Thymus (tissue), 11 donors: Measurements from ENCODE around the gene KRTAP2-3. TPM values are rescaled to one million over a fixed set of nuclear protein-coding genes. Genes with fewer than 3 reads are reported as not detected.
"Not testable (repeated sequence)": the region's sequence is repeated elsewhere in the genome, so short reads cannot be mapped to it uniquely, and the experiment has no call there.

Experiments
- DNase-seq, 9 donors: peaks; one replicate each; pipeline ENCODE4 v3.0.0-alpha.2; 2013; ENCODE audit warnings: low spot score in 9 of 9, low read depth in 6 of 9, missing footprints in 1 of 9
- H3K27ac ChIP-seq, 2 donors: one replicate each; pipeline ENCODE4 v1.5.1; 2013; ENCODE audit warnings: control low read depth in 1 of 2, low read depth in 1 of 2, low read length in 1 of 2, mild to moderate bottlenecking in 1 of 2, moderate library complexity in 1 of 2
- H3K27me3 ChIP-seq, 2 donors: one replicate each; pipeline ENCODE4 v1.5.1; 2013; ENCODE audit warnings: low read length in 1 of 2; ENCODE audit not compliant: control insufficient read depth in 2 of 2, insufficient read depth in 1 of 2
- H3K36me3 ChIP-seq, 2 donors: one replicate each; pipeline ENCODE4 v1.5.1; 2013; ENCODE audit warnings: low read length in 1 of 2, mild to moderate bottlenecking in 1 of 2, moderate library complexity in 1 of 2; ENCODE audit not compliant: control insufficient read depth in 2 of 2, insufficient read depth in 2 of 2
- H3K4me1 ChIP-seq, 2 donors: one replicate each; pipeline ENCODE4 v1.5.1; 2013; ENCODE audit warnings: low read length in 2 of 2; ENCODE audit not compliant: control insufficient read depth in 2 of 2, insufficient read depth in 2 of 2
- H3K4me3 ChIP-seq, 2 donors: one replicate each; pipeline ENCODE4 v1.5.1; 2013; ENCODE audit warnings: low read length in 2 of 2, control low read depth in 1 of 2, mild to moderate bottlenecking in 1 of 2
- H3K9me3 ChIP-seq, 2 donors: one replicate each; pipeline ENCODE4 v1.5.1; 2013; ENCODE audit warnings: low read length in 1 of 2, mild to moderate bottlenecking in 1 of 2; ENCODE audit not compliant: control insufficient read depth in 2 of 2, insufficient read depth in 1 of 2
- WGBS: extraction: QIAGEN DNeasy Blood & Tissue Kit; methylation state at CpG from one replicate; pipeline ENCODE4 v1.1.7; 2013; 5-methylcytosine and 5-hydroxymethylcytosine counted together
- polyA plus RNA-seq: library from polyadenylated mRNA; stranded (reverse); fragments of 200-250 nt; gene quantifications from one replicate; pipeline ENCODE4 v1.2.3, GENCODE V29; 2013
- total RNA-seq: library from RNA; stranded (reverse); fragments of 120-200 nt; gene quantifications from one replicate; pipeline ENCODE4 v1.2.4, GENCODE V29; 2013
- donor health status: healthy.

KRTAP2-3 gene
- total and polyA plus RNA-seq, 2 donors, result 0.18 TPM; not detected in 1

GRCh38 chr17:41071606-41072360 lies 11.9 kb upstream of the KRTAP2-3 start:
- Histone ChIP-seq H3K27me3 (no peaks in the 10 kb centered on the region), H3K4me3 (no peak overlapping the region), H3K9me3 (no peaks in the 10 kb centered on the region), H3K4me1 (no peaks in the 10 kb centered on the region), H3K27ac (no peak overlapping the region), H3K36me3 (no peaks in the 10 kb centered on the region)
- no peak for DNase-seq
- WGBS, result 97% methylated on average over 5 of the region's 5 CpGs

GRCh38 chr17:41069031-41069430 lies 9.1 kb upstream of the KRTAP2-3 start:
- no peak overlapping the region for H3K27ac ChIP-seq
- H3K4me1 ChIP-seq, result no peaks in the 10 kb centered on the region
- DNase-seq, result no peak
- no peaks in the 10 kb centered on the region for H3K9me3 ChIP-seq
- WGBS, result 64% methylated on average over 3 of the region's 3 CpGs
- H3K27me3 ChIP-seq, result no peaks in the 10 kb centered on the region
- no peak overlapping the region for H3K4me3 ChIP-seq
- H3K36me3 ChIP-seq, result no peaks in the 10 kb centered on the region

GRCh38 chr17:41067281-41067680 lies 7.4 kb upstream of the KRTAP2-3 start:
- DNase-seq, result no peak
- Histone ChIP-seq H3K4me3 (no peak overlapping the region), H3K9me3 (no peaks in the 10 kb centered on the region), H3K27me3 (no peaks in the 10 kb centered on the region), H3K4me1 (no peaks in the 10 kb centered on the region), H3K36me3 (no peaks in the 10 kb centered on the region), H3K27ac (no peak overlapping the region)

GRCh38 chr17:41065829-41066624 lies 6.1 kb upstream of the KRTAP2-3 start, which contains the start of gene KRTAP2-4:
Gene KRTAP2-4, minus strand, starts transcription at chr17:41065879. Its CDS starts 34 bp downstream, at chr17:41065845.
- H3K27ac ChIP-seq, result no peak within 1 kb of the TSS
- DNase-seq, result no peak
- H3K4me1 ChIP-seq, result no peaks in the 10 kb centered on the region
- H3K9me3 ChIP-seq, result no peaks in the 10 kb centered on the region
- WGBS, result 93% methylated on average over 6 of the region's 6 CpGs
- H3K27me3 ChIP-seq, result no peaks in the 10 kb centered on the region
- no peak within 1 kb of the TSS for H3K4me3 ChIP-seq
- no peaks in the 10 kb centered on the region for H3K36me3 ChIP-seq

GRCh38 chr17:41065016-41065689 lies 5.2 kb upstream of the KRTAP2-3 start:
- not testable (repeated sequence) for H3K4me3 ChIP-seq, H3K9me3 ChIP-seq, H3K27me3 ChIP-seq, DNase-seq, H3K36me3 ChIP-seq, H3K4me1 ChIP-seq, H3K27ac ChIP-seq
- WGBS, result 93% methylated on average over 7 of the region's 16 CpGs

GRCh38 chr17:41064301-41064700 lies 4.4 kb upstream of the KRTAP2-3 start:
- H3K27me3 ChIP-seq, result peaks cover 0 to 6% of the 10 kb centered on the region in 2 donors
- H3K27ac ChIP-seq, result no peak overlapping the region
- H3K36me3 ChIP-seq, result no peaks in the 10 kb centered on the region
- no peak for DNase-seq
- no peaks in the 10 kb centered on the region for H3K9me3 ChIP-seq
- H3K4me3 ChIP-seq, result no peak overlapping the region
- H3K4me1 ChIP-seq, result no peaks in the 10 kb centered on the region
- WGBS, result 67% methylated on average over 1 of the region's 1 CpG

GRCh38 chr17:41063449-41063848 lies 3.5 kb upstream of the KRTAP2-3 start:
- no peak for DNase-seq
- H3K27me3 ChIP-seq, result peaks cover 0 to 6% of the 10 kb centered on the region in 2 donors
- no peak overlapping the region for H3K27ac ChIP-seq
- no peaks in the 10 kb centered on the region for H3K4me1 ChIP-seq
- no peaks in the 10 kb centered on the region for H3K9me3 ChIP-seq
- H3K4me3 ChIP-seq, result no peak overlapping the region
- WGBS, result 94% methylated on average over 4 of the region's 4 CpGs
- H3K36me3 ChIP-seq, result no peaks in the 10 kb centered on the region

- Histone ChIP-seq H3K4me1 (no peaks in the 10 kb centered on the region), H3K4me3 (no peak overlapping the region), H3K27me3 (peaks cover 0 to 6% of the 10 kb centered on the region in 2 donors), H3K36me3 (no peaks in the 10 kb centered on the region), H3K27ac (no peak overlapping the region), H3K9me3 (no peaks in the 10 kb centered on the region)
- 91% methylated on average over 1 of the region's 1 CpG for WGBS
- no peak for DNase-seq
Observed at GRCh38 chr17:41061964-41062363, 2.0 kb upstream of the KRTAP2-3 start.
